HG03439 (cell line): ENCODE measurements around the gene EIF3I.
A peak's percentile ranks its signal among the peaks of the same experiment; 100 is the strongest.

Source experiments
- ATAC-seq: cut with Tn5 transposase; IDR thresholded peaks from one replicate; pipeline ENCODE4 v1.9.1; 2021; ENCODE audit warnings: mild to moderate bottlenecking, moderate library complexity; ENCODE audit not compliant: unreplicated experiment

Gene EIF3I

GRCh38 chr1:32197837-32198236 lies 24.4 kb upstream of the EIF3I start:
- ATAC-seq, result no peak

GRCh38 chr1:32198237-32199042 lies 23.8 kb upstream of the EIF3I start:
- ATAC-seq, result no peak

GRCh38 chr1:32199043-32199716 lies 23.0 kb upstream of the EIF3I start:
- no peak for ATAC-seq

GRCh38 chr1:32199717-32200072 lies 22.5 kb upstream of the EIF3I start:
- no peak for ATAC-seq

GRCh38 chr1:32200226-32201010 lies 21.8 kb upstream of the EIF3I start, which contains the start of gene CCDC28B:
Gene CCDC28B, plus strand, starts transcription at chr1:32200595. Its CDS starts 1,341 bp downstream, at chr1:32201936.
- no peak for ATAC-seq

GRCh38 chr1:32201011-32201855 lies 21.0 kb upstream of the EIF3I start:
- ATAC-seq, result peak; percentile 36

- ATAC-seq, result no peak
Observed at GRCh38 chr1:32204943-32205361, 17.3 kb upstream of the EIF3I start.

GRCh38 chr1:32205401-32206370 lies 16.5 kb upstream of the EIF3I start, which contains the start of gene IQCC:
Gene IQCC, plus strand, starts transcription at chr1:32205671. Its CDS starts 11 bp downstream, at chr1:32205682.
- ATAC-seq, result no peak

- no peak for ATAC-seq
Observed at GRCh38 chr1:32208469-32208868, 13.7 kb upstream of the EIF3I start.

GRCh38 chr1:32208891-32209328 lies 13.3 kb upstream of the EIF3I start, which contains the start of gene DCDC2B:
Gene DCDC2B, plus strand, starts transcription at chr1:32209089. Its CDS starts 5 bp downstream, at chr1:32209094.
- no peak for ATAC-seq

- ATAC-seq, result peak; percentile 68
Observed at GRCh38 chr1:32215629-32216480, 6.4 kb upstream of the EIF3I start.

- no peak for ATAC-seq
Observed at GRCh38 chr1:32216566-32216965, 5.6 kb upstream of the EIF3I start.

GRCh38 chr1:32219022-32219421 lies 3.2 kb upstream of the EIF3I start:
- no peak for ATAC-seq

- ATAC-seq, result no peak
Observed at GRCh38 chr1:32220746-32221580, 1.2 kb upstream of the EIF3I start.

- ATAC-seq, result no peak
Observed at GRCh38 chr1:32221581-32221979, 627 bp upstream of the EIF3I start.

GRCh38 chr1:32223683-32224082 lies 1.5 kb downstream of the EIF3I start:
- no peak for ATAC-seq

GRCh38 chr1:32224285-32224684 lies 2.1 kb downstream of the EIF3I start:
- no peak for ATAC-seq
